ENCODE measurements around the gene ALDH1L1.

ALDH1L1 gene

DNA sequence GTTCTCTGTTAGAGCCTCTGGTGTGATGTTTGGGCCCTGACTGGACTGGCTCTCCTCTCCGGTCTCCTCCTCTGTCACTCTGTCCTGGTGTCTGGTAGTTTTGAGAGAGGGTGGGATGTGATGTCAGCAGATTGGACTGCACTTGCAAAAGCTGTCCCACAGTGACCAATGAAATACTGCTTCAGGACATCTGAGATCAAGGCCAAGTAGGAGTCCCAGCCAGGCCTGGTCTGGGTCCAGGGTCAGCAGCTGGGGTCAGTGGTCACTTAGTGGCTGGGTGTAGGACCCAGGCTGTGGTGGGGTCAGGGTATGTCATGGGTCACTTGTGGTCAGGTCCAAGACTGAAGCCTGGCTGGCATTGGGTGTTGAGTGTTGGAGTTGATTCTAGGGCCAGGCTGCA is 20.9 kb downstream of the ALDH1L1 start:
- H3K4me1 ChIP-seq (ENCODE audit: control insufficient read depth, insufficient read depth, low read length) = no peaks in the 10 kb centered on the region
- ChIA-PET POLR2A (no interaction called here), CTCF (interaction anchor here (0.5 kb wide), 1 partner anchor 9 kb away, joined by 3 read pairs; no protein-coding TSS in a partner anchor)
- no peak overlapping the region for H3K4me3 ChIP-seq (ENCODE audit: low read depth, low read length)
- no peaks in the 10 kb centered on the region for H3K36me3 ChIP-seq (ENCODE audit: control insufficient read depth in 2 of 2, insufficient read depth in 1 of 2, low read length in 2 of 2)
- no peaks in the 10 kb centered on the region for H3K9me3 ChIP-seq (ENCODE audit: control insufficient read depth, insufficient read depth, low read depth, low read length)
- no peak for TF ChIP-seq HOXC10 (CRISPR knock-in tag; IDR thresholded peaks at IDR 0.05)
- no peak for TF ChIP-seq ZNF555 (tag by site-specific recombination; conservative IDR thresholded peaks at IDR 0.05)
- TF ChIP-seq ZNF837 (tag by site-specific recombination; IDR thresholded peaks at IDR 0.05) = no peak
- TF ChIP-seq, protein P1, sequence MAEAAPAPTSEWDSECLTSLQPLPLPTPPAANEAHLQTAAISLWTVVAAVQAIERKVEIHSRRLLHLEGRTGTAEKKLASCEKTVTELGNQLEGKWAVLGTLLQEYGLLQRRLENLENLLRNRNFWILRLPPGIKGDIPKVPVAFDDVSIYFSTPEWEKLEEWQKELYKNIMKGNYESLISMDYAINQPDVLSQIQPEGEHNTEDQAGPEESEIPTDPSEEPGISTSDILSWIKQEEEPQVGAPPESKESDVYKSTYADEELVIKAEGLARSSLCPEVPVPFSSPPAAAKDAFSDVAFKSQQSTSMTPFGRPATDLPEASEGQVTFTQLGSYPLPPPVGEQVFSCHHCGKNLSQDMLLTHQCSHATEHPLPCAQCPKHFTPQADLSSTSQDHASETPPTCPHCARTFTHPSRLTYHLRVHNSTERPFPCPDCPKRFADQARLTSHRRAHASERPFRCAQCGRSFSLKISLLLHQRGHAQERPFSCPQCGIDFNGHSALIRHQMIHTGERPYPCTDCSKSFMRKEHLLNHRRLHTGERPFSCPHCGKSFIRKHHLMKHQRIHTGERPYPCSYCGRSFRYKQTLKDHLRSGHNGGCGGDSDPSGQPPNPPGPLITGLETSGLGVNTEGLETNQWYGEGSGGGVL (tag by site-specific recombination; IDR thresholded peaks at IDR 0.05) = no peak
- no peak for TF ChIP-seq ZNF670 (tag by site-specific recombination; IDR thresholded peaks at IDR 0.05; ENCODE audit: low read depth)
- TF ChIP-seq ZNF266 (tag by site-specific recombination; IDR thresholded peaks at IDR 0.05; ENCODE audit: low read depth) = no peak
- no peak for TF ChIP-seq RBAK (tag by site-specific recombination; IDR thresholded peaks at IDR 0.05)
- TF ChIP-seq ZNF473 (tag by site-specific recombination; IDR thresholded peaks at IDR 0.05) = no peak
- TF ChIP-seq BCL11A (tag by site-specific recombination; IDR thresholded peaks at IDR 0.05; ENCODE audit: low read depth) = no peak
- no peak for TF ChIP-seq KLF7 (tag by site-specific recombination; IDR thresholded peaks at IDR 0.05; ENCODE audit: borderline replicate concordance)
- no peak for TF ChIP-seq ZNF133 (tag by site-specific recombination; IDR thresholded peaks at IDR 0.05)
- TF ChIP-seq YY1 (tag by site-specific recombination; IDR thresholded peaks at IDR 0.05) = no peak
- no peak for TF ChIP-seq ZNF140 (tag by site-specific recombination; IDR thresholded peaks at IDR 0.05)
- TF ChIP-seq, protein P2, sequence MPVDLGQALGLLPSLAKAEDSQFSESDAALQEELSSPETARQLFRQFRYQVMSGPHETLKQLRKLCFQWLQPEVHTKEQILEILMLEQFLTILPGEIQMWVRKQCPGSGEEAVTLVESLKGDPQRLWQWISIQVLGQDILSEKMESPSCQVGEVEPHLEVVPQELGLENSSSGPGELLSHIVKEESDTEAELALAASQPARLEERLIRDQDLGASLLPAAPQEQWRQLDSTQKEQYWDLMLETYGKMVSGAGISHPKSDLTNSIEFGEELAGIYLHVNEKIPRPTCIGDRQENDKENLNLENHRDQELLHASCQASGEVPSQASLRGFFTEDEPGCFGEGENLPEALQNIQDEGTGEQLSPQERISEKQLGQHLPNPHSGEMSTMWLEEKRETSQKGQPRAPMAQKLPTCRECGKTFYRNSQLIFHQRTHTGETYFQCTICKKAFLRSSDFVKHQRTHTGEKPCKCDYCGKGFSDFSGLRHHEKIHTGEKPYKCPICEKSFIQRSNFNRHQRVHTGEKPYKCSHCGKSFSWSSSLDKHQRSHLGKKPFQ (tag by site-specific recombination; IDR thresholded peaks at IDR 0.05) = no peak
- TF ChIP-seq SETDB1 (IDR thresholded peaks at IDR 0.05; ENCODE audit: insufficient read length, low read length) = no peak
- TF ChIP-seq ZNF202 (tag by site-specific recombination; IDR thresholded peaks at IDR 0.05; ENCODE audit: borderline replicate concordance) = no peak
- TF ChIP-seq, protein P3, sequence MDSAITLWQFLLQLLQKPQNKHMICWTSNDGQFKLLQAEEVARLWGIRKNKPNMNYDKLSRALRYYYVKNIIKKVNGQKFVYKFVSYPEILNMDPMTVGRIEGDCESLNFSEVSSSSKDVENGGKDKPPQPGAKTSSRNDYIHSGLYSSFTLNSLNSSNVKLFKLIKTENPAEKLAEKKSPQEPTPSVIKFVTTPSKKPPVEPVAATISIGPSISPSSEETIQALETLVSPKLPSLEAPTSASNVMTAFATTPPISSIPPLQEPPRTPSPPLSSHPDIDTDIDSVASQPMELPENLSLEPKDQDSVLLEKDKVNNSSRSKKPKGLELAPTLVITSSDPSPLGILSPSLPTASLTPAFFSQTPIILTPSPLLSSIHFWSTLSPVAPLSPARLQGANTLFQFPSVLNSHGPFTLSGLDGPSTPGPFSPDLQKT (IDR thresholded peaks at IDR 0.05; ENCODE audit: borderline replicate concordance, low read depth, low read length) = no peak
- no peak for TF ChIP-seq IKZF3 (tag by site-specific recombination; IDR thresholded peaks at IDR 0.05)
- no peak overlapping the region for H3K27ac ChIP-seq (ENCODE audit: extremely low read depth, low read depth, low read length)

DNA sequence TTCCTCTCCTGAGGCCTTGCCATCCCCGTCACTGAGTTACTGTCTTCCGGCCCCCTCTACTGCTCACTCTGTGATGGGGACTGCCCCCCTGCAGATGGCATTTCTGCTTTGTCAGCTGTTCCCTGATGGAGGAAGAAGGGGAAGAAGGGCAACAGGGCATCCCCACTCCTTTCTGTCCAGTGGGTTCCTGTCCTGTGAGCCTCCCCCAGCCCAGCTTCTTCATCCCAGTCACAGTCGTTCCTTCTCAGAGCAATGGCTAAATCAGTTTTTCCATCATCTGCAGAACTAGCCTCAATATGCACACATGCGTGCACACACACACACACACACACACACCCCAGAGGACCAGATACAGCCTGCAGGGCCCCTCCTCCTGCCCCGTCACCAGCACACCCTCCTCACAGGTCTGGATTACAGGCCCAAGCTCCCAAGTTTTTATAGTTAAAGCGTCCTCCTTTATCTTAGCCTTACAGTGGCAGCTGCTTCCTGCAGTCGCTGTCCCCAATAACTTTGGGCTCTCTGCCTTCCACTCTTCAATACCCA is 21.4 kb downstream of the ALDH1L1 start:
- Histone ChIP-seq H3K4me3 (ENCODE audit: low read depth, low read length) (no peak overlapping the region), H3K9me3 (ENCODE audit: control insufficient read depth, insufficient read depth, low read depth, low read length) (no peaks in the 10 kb centered on the region), H3K27ac (ENCODE audit: extremely low read depth, low read depth, low read length) (no peak overlapping the region), H3K36me3 (ENCODE audit: control insufficient read depth in 2 of 2, insufficient read depth in 1 of 2, low read length in 2 of 2) (no peaks in the 10 kb centered on the region), H3K4me1 (ENCODE audit: control insufficient read depth, insufficient read depth, low read length) (no peaks in the 10 kb centered on the region)
- ChIA-PET CTCF (interaction anchor here (0.5 kb wide), 1 partner anchor 9 kb away, joined by 3 read pairs; no protein-coding TSS in a partner anchor), POLR2A (no interaction called here)
- TF ChIP-seq ZNF155 (tag by site-specific recombination; IDR thresholded peaks at IDR 0.05) = no peak
